Measurements from ENCODE around the gene TTBK1.

Gene TTBK1

GRCh38 chr6:43254138-43254817 lies 11.0 kb downstream of the TTBK1 start:
- DNase-seq (ENCODE audit: low read depth in 2 of 2, low spot score in 1 of 2): no peak

GRCh38 chr6:43254846-43255245 lies 11.6 kb downstream of the TTBK1 start:
- no peak for DNase-seq (ENCODE audit: low read depth in 2 of 2, low spot score in 1 of 2)

GRCh38 chr6:43255408-43256054 lies 12.2 kb downstream of the TTBK1 start:
- DNase-seq (ENCODE audit: low read depth in 2 of 2, low spot score in 1 of 2): no peak

GRCh38 chr6:43256670-43257366 lies 13.5 kb downstream of the TTBK1 start:
- no peak for DNase-seq (ENCODE audit: low read depth in 2 of 2, low spot score in 1 of 2)

- no peak for DNase-seq (ENCODE audit: low read depth in 2 of 2, low spot score in 1 of 2)
Measured at GRCh38 chr6:43257367-43258145, 14.3 kb downstream of the TTBK1 start.

- no peak for DNase-seq (ENCODE audit: low read depth in 2 of 2, low spot score in 1 of 2)
Measured at GRCh38 chr6:43258180-43258579, 14.9 kb downstream of the TTBK1 start.

- DNase-seq (ENCODE audit: low read depth in 2 of 2, low spot score in 1 of 2): no peak
Measured at GRCh38 chr6:43258807-43259686, 15.8 kb downstream of the TTBK1 start.

- DNase-seq (ENCODE audit: low read depth in 2 of 2, low spot score in 1 of 2): no peak
Measured at GRCh38 chr6:43260791-43261190, 17.5 kb downstream of the TTBK1 start.

- no peak for DNase-seq (ENCODE audit: low read depth in 2 of 2, low spot score in 1 of 2)
Measured at GRCh38 chr6:43261198-43261597, 17.9 kb downstream of the TTBK1 start.

- DNase-seq (ENCODE audit: low read depth in 2 of 2, low spot score in 1 of 2): no peak
Measured at GRCh38 chr6:43262000-43262779, 18.9 kb downstream of the TTBK1 start.

GRCh38 chr6:43262780-43263313 lies 19.6 kb downstream of the TTBK1 start:
- no peak for DNase-seq (ENCODE audit: low read depth in 2 of 2, low spot score in 1 of 2)

- peak; percentile 47 to 59 for DNase-seq (ENCODE audit: low read depth in 2 of 2, low spot score in 1 of 2)
Measured at GRCh38 chr6:43263314-43264178, 20.3 kb downstream of the TTBK1 start.

GRCh38 chr6:43264599-43265145 lies 21.4 kb downstream of the TTBK1 start:
- DNase-seq (ENCODE audit: low read depth in 2 of 2, low spot score in 1 of 2): no peak

GRCh38 chr6:43265564-43265963 lies 22.3 kb downstream of the TTBK1 start:
- no peak for DNase-seq (ENCODE audit: low read depth in 2 of 2, low spot score in 1 of 2)

- DNase-seq (ENCODE audit: low read depth in 2 of 2, low spot score in 1 of 2): no peak
Measured at GRCh38 chr6:43267619-43268354, 24.5 kb downstream of the TTBK1 start.

GRCh38 chr6:43268355-43268700 lies 25.0 kb downstream of the TTBK1 start:
- no peak for DNase-seq (ENCODE audit: low read depth in 2 of 2, low spot score in 1 of 2)

- no peak for DNase-seq (ENCODE audit: low read depth in 2 of 2, low spot score in 1 of 2)
Measured at GRCh38 chr6:43268782-43269272, 25.5 kb downstream of the TTBK1 start.
